HepG2 (cell line): Measurements from ENCODE around the gene ANAPC5. TPM values are rescaled to one million over a fixed set of nuclear protein-coding genes. Genes with fewer than 3 reads are reported as not detected.

Experiments
- ATAC-seq: fragments of 200-7000 bp; cut with Tn5 transposase; 3 replicates; pipeline ENCODE4 v1.9.1; 2020; ENCODE audit warnings: mild to moderate bottlenecking, moderate library complexity
- BruUV-seq: library from RNA; stranded (reverse); fragments of 400-500 nt; replicated peaks from 2 replicates; lab custom pipeline; 2021; lab: Mats Ljungman, UMichigan
- CTCF ChIA-PET: fragments of 300-600 bp; formaldehyde crosslinking; extraction: SDS; loops from one replicate; lab custom pipeline; 2021; ENCODE audit warnings: low total read pairs, inconsistent platforms, low intra/inter-chr PET ratio; lab: Yijun Ruan, JAX
- POLR2A ChIA-PET: fragments of 350-600 bp; sonication (Branson Sonifier 250); formaldehyde crosslinking; loops from one replicate; lab custom pipeline; 2020; ENCODE audit warnings: antibody characterized with exemption, inconsistent platforms; lab: Yijun Ruan, JAX
- DNase-seq: peaks from one replicate; pipeline ENCODE4 v3.0.0-alpha.2; 2015; ENCODE audit warnings: low spot score
- FAIRE-seq: peaks from 3 replicates; lab custom pipeline; 2011; peaks lifted over from hg19 to GRCh38; lab: Jason Lieb, UNC
- H2AFZ ChIP-seq: one replicate; pipeline ENCODE4 v1.6.1; 2011; ENCODE audit warnings: low read length, inconsistent platforms
- H3K27ac ChIP-seq: fragments of 300-600 bp; 3 replicates; pipeline ENCODE4 v1.8.0; 2011; ENCODE audit warnings: mixed run types, mild to moderate bottlenecking, mixed read lengths, low read length, inconsistent platforms; ENCODE audit not compliant: insufficient read depth; ENCODE audit errors: extremely low read length
- H3K27me3 ChIP-seq, 2 experiments: fragments of 200-600 bp in 1 of 2; 2 replicates in 1 of 2; 3 replicates in 1 of 2; pipeline versions ENCODE4 v1.6.0 to v1.8.0; 2011; ENCODE audit warnings: low read length in 2 of 2, mild to moderate bottlenecking in 2 of 2, moderate library complexity in 2 of 2, inconsistent platforms in 1 of 2; ENCODE audit not compliant: insufficient read depth in 2 of 2, control insufficient read depth in 1 of 2
- H3K36me3 ChIP-seq, 2 experiments: fragments of 200-600 bp in 1 of 2; replicated peaks in 1 of 2; 2 replicates in 1 of 2; 3 replicates in 1 of 2; pipeline versions ENCODE4 v1.5.1 to v1.8.0; 2011; ENCODE audit warnings: low read length in 2 of 2, inconsistent platforms in 1 of 2; ENCODE audit not compliant: insufficient read depth in 2 of 2, control insufficient read depth in 1 of 2
- H3K4me1 ChIP-seq: 2 replicates; pipeline ENCODE4 v1.5.1; 2012; ENCODE audit warnings: low read length, inconsistent platforms; ENCODE audit not compliant: insufficient read depth
- H3K4me2 ChIP-seq: 2 replicates; pipeline ENCODE4 v1.6.0; 2011; ENCODE audit warnings: low read depth, low read length, inconsistent platforms
- H3K4me3 ChIP-seq, 3 experiments: fragments of 200-600 bp in 1 of 3; sonication (generic), shearing (Covaris generic) in 1 of 3; replicated peaks in 1 of 3; 2 replicates each; pipeline ENCODE4 v1.5.1; 2011 to 2016; ENCODE audit warnings: low read length in 3 of 3, inconsistent platforms in 2 of 3, low read depth in 2 of 3, mild to moderate bottlenecking in 2 of 3, control low read depth in 1 of 3, mixed read lengths in 1 of 3; ENCODE audit not compliant: insufficient read depth in 1 of 3
- H3K79me2 ChIP-seq: one replicate; pipeline ENCODE4 v1.6.1; 2011; ENCODE audit warnings: low read length, inconsistent platforms; ENCODE audit not compliant: insufficient read depth
- H3K9ac ChIP-seq: 2 replicates; pipeline ENCODE4 v1.6.0; 2011; ENCODE audit warnings: mild to moderate bottlenecking, low read depth, low read length, inconsistent platforms; ENCODE audit not compliant: insufficient read depth
- H3K9me3 ChIP-seq: 2 replicates; pipeline ENCODE4 v1.5.1; 2012; ENCODE audit warnings: mild to moderate bottlenecking, low read length
- H4K20me1 ChIP-seq: 2 replicates; pipeline ENCODE4 v1.6.0; 2011; ENCODE audit warnings: inconsistent platforms, mild to moderate bottlenecking, low read length, moderate library complexity; ENCODE audit not compliant: insufficient read depth
- ARNTL ChIP-seq: sonication (generic); formaldehyde crosslinking; IDR thresholded peaks from 2 replicates; pipeline ENCODE4 v1.4.0; 2020; ENCODE audit warnings: mild to moderate bottlenecking, missing genetic modification reagents
- ATAD3A ChIP-seq: sonication (generic); formaldehyde crosslinking; IDR thresholded peaks from 2 replicates; pipeline ENCODE4 v1.4.0; 2020; ENCODE audit warnings: missing genetic modification reagents
- DNMT3B ChIP-seq: conservative IDR thresholded peaks from 2 replicates; pipeline ENCODE4 v1.6.1; 2016; ENCODE audit warnings: missing biosample characterization, control low read depth
- KLF16 ChIP-seq, 2 experiments: sonication (generic) in 1 of 2; formaldehyde crosslinking in 1 of 2; IDR thresholded peaks; 2 replicates each; pipeline versions ENCODE4 v1.6.1 to v1.8.0; 2016 to 2023; ENCODE audit warnings: missing genetic modification reagents in 2 of 2, missing compliant biosample characterization in 1 of 2
- RBM39 ChIP-seq: fragments of 200-400 bp; formaldehyde crosslinking; IDR thresholded peaks from one replicate; pipeline ENCODE4 v1.6.1; 2018; ENCODE audit warnings: antibody characterized with exemption, mild to moderate bottlenecking, low read depth, low read length; ENCODE audit not compliant: poor library complexity, severe bottlenecking
- ZNF101 ChIP-seq: sonication (generic); formaldehyde crosslinking; IDR thresholded peaks from 2 replicates; pipeline ENCODE4 v1.4.0; 2020; ENCODE audit warnings: mild to moderate bottlenecking, low read depth, missing genetic modification reagents, borderline replicate concordance
- ZNF30 ChIP-seq: sonication (generic); formaldehyde crosslinking; IDR thresholded peaks from 2 replicates; pipeline ENCODE4 v1.5.0; 2020; ENCODE audit warnings: mild to moderate bottlenecking, missing genetic modification reagents
- ZNF318 ChIP-seq: sonication (generic); formaldehyde crosslinking; IDR thresholded peaks from 2 replicates; pipeline ENCODE4 v1.4.0; 2020; ENCODE audit warnings: mild to moderate bottlenecking, missing genetic modification reagents
- ZNF414 ChIP-seq: sonication (generic); formaldehyde crosslinking; IDR thresholded peaks from 2 replicates; pipeline ENCODE4 v1.5.0; 2020; ENCODE audit warnings: missing genetic modification reagents
- ZNF549 ChIP-seq: sonication (generic); formaldehyde crosslinking; IDR thresholded peaks from 2 replicates; pipeline ENCODE4 v1.5.0; 2020; ENCODE audit warnings: missing genetic modification reagents
- ZNF674 ChIP-seq: sonication (generic); formaldehyde crosslinking; IDR thresholded peaks from 2 replicates; pipeline ENCODE4 v1.5.0; 2020; ENCODE audit warnings: low read depth, mild to moderate bottlenecking, missing genetic modification reagents
- WGBS: methylation state at CpG from one replicate; pipeline ENCODE4 v1.1.6; 2017; ENCODE audit warnings: low lambda C conversion rate; 5-methylcytosine and 5-hydroxymethylcytosine counted together
- in situ Hi-C: cut with HindIII; loops from 2 replicates; pipeline ENCODE4 v1.10.0; 2017; ENCODE audit warnings: low pct_unique_long_range_greater_than_20kb; ENCODE audit not compliant: extremely low pct_ligation_motif_present
- intact Hi-C: fragments of 100-400 bp; cut with micrococcal nuclease; formaldehyde crosslinking; loops from one replicate; pipeline ENCODE4 v1.10.0; 2022; ENCODE audit not compliant: unreplicated experiment
- polyA plus RNA-seq, 8 experiments: library from polyadenylated mRNA; depleted of rRNA in 3 of 8; stranded (reverse) in 7 of 8; unstranded in 1 of 8; fragments of >200 nt; fragmentation: Illumina TruSeq in 4 of 8; extraction: Trizol in 4 of 8; gene quantifications; 2 replicates each; pipeline versions ENCODE4 v1.2.1 to v1.2.3, GENCODE V29; 2011 to 2016; ENCODE audit warnings: low read depth in 4 of 8, missing spikeins in 1 of 8, mixed read lengths in 1 of 8; ENCODE audit not compliant: insufficient read depth in 1 of 8
- total RNA-seq, 5 experiments: library from RNA; depleted of rRNA; stranded (reverse); fragments of >200 nt; fragmentation: Illumina TruSeq; extraction: Trizol; gene quantifications; 2 replicates each; pipeline ENCODE4 v1.2.3, GENCODE V29; 2016; ENCODE audit warnings: low read depth in 1 of 5

The ANAPC5 gene
- total and polyA plus RNA-seq, 2 of the 13 experiments (the other 11 are each of a cell fraction or from before 2014, with no cell fraction given): 146 to 161 TPM

DNA sequence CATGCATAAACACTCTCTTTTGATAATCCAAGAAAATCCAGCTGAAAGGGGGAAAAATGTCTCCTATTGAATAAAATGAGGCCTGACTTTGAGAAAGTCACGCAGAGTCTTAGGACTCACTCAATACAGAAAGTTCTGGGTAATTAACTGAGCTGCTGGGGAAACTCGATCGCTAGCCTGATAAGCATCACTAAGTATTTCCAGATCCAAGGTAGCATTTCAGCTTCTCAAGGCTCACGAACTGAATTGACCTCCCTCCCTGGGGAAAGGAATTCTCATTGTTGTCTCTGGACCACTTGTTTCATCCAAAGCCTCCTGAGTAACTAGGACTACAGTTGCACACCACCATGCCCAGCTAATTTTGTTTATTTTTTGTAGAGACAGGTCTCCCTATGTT is 13.8 kb upstream of the ANAPC5 start:
- no TSS peak for BruUV-seq
- H3K36me3 ChIP-seq: no peaks in the 10 kb centered on the region
- intact Hi-C loops (no loop called here), in situ Hi-C loops (no loop called here)
- WGBS: 29% methylated on average over 4 of the region's 4 CpGs
- CTCF ChIA-PET: no interaction called here
- H2AFZ ChIP-seq: no peak overlapping the region
- TF ChIP-seq ZNF30 (CRISPR knock-in tag) (no peak), ZNF101 (CRISPR knock-in tag) (no peak), ATAD3A (CRISPR knock-in tag) (no peak), DNMT3B (no peak), ZNF549 (CRISPR knock-in tag) (no peak), ZNF414 (CRISPR knock-in tag) (no peak), KLF16 (CRISPR knock-in tag; IDR thresholded peaks at IDR 0.05) (no peak), RBM39 (no peak), ARNTL (CRISPR knock-in tag) (no peak), ZNF318 (no peak), ZNF674 (CRISPR knock-in tag) (no peak)
- H3K27ac ChIP-seq: no peak overlapping the region
- peaks cover 10% of the 10 kb centered on the region for H3K4me1 ChIP-seq
- DNase-seq: no peak
- POLR2A ChIA-PET: interaction anchor here (1.0 to 2.1 kb wide), 2 partner anchors 9 to 13 kb away, joined by 3 to 7 read pairs; partner anchors contain the start of gene ANAPC5
- no peak overlapping the region for H3K4me3 ChIP-seq
- H3K9me3 ChIP-seq: no peaks in the 10 kb centered on the region
- H3K9ac ChIP-seq: no peak overlapping the region
- H3K79me2 ChIP-seq: no peaks in the 10 kb centered on the region
- no peak for FAIRE-seq
- no peak for ATAC-seq
- H3K27me3 ChIP-seq: no peaks in the 10 kb centered on the region; a peak in 2 of 5 replicates
- no peak overlapping the region for H3K4me2 ChIP-seq
- H4K20me1 ChIP-seq: no peaks in the 10 kb centered on the region
